NCI-H1930 (cell line): Measurements from ENCODE around the gene NHLH2.

Experiments
- DNase-seq, 2 experiments: peaks; one replicate each; lab custom pipeline; 2025; lab: John Stamatoyannopoulos, UW

Gene NHLH2

DNA sequence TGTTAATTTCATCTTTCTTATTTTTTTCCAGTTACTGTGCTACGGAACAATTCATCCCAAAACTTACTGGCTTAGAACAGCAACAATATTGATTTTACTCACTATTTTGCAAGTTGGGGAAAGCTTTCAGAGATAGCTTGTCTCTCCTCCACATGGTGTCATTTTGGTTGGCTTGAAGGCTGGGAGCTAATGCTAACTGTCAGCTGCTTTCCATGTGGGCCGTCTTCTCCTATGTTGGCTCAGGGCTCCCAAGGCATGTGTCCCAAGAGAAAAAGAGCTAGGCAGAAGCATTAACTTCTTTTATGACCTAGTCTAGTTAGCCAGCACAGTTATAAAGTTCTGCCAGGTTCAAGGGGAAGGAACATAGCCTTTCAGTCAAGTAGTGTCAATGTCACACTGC lies 38.5 kb downstream of the NHLH2 start:
- no peak for DNase-seq

DNA sequence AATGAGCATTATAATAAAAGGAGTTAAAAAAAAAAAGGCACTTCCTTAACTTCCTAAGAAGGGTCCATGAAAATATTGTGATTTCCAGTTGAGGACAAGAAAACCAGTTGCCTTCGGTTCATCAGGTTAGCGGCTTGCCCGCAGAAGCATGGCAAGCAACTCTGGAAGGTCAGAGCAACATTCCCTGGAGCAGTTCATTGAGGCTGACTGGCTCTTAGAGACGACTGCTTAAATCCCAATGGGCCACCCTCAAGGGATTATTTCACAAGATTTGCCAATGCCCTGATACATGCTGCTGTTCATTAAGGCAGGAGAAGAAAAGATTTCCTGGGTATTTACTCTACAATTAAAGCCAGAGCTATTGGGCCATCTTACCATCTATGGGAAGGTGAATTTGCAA lies 43.4 kb downstream of the NHLH2 start:
- DNase-seq = no peak

- DNase-seq = no peak
Measured at GRCh38 chr1:115796897-115797296, 44.0 kb downstream of the NHLH2 start.

DNA sequence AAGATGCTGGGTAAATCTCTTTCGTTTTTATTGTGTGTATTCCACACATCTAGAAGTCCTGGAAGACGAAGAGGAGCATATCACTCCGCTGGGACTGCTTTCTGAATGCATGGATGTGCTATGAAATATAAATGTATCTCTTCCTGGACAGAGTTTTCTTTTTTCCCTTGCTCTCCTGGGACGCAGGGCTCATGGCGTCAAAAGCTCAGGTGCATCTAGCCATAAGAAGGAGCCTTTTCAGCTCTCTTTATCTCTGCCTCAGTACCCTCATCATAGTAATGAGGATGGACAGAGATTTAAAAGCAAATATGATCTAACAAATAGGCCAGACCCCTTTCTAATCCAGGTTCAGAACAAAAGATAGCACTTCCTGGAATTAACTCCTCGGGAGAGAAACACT lies 44.9 kb downstream of the NHLH2 start:
- DNase-seq = no peak

GRCh38 chr1:115794976-115795639 lies 45.8 kb downstream of the NHLH2 start:
- DNase-seq = no peak

GRCh38 chr1:115793162-115793561 lies 47.8 kb downstream of the NHLH2 start:
- DNase-seq = no peak

- no peak for DNase-seq
Measured at GRCh38 chr1:115791816-115792215, 49.1 kb downstream of the NHLH2 start.

GRCh38 chr1:115790846-115791245 lies 50.1 kb downstream of the NHLH2 start:
- DNase-seq = no peak

DNA sequence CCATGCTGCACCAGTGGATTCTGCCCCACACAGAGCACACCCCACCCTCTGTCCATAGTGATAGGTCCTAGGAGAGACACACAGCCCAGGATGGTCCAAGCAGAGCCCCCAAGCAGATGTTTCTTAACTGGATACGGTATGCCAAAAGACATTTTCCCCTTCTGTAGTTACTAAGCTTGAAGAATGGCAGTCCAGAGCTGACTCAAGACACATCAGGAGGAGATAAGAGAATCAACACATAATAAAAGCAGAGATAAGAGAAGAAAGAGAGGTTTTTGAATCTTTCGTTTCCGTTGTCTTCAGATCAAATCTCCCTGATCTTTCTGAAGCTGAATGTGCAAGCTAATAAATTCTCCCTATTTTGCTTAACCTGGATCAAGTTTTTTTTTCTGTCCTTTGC lies 50.6 kb downstream of the NHLH2 start:
- DNase-seq = no peak
